OCI-LY1 (cell line): ENCODE results near the gene ZNF484.
"Not testable (repeated sequence)": the region's sequence is repeated elsewhere in the genome, so short reads cannot be mapped to it uniquely, and the experiment has no call there.

Experiments
- H2AFZ ChIP-seq: fragments of 200-600 bp; sonication (generic), shearing (Covaris generic); 2 replicates; pipeline ENCODE4 v1.6.0; 2014; ENCODE audit warnings: antibody characterized with exemption, mild to moderate bottlenecking, low read length
- H3F3A ChIP-seq: fragments of 200-600 bp; sonication (generic), shearing (Covaris generic); 2 replicates; pipeline ENCODE4 v1.6.0; 2014; ENCODE audit warnings: mild to moderate bottlenecking, antibody characterized with exemption, low read length, moderate library complexity; ENCODE audit not compliant: insufficient read depth
- H3K27ac ChIP-seq: fragments of 200-600 bp; sonication (generic); 2 replicates; pipeline ENCODE4 v1.5.1; 2014; ENCODE audit warnings: low read length, mixed run types, mild to moderate bottlenecking, low read depth; ENCODE audit not compliant: poor library complexity, severe bottlenecking
- H3K27me3 ChIP-seq: fragments of 200-600 bp; sonication (generic); 2 replicates; pipeline ENCODE4 v1.6.0; 2014; ENCODE audit warnings: antibody characterized with exemption, mild to moderate bottlenecking, low read length, moderate library complexity; ENCODE audit not compliant: insufficient read depth
- H3K36me3 ChIP-seq: fragments of 200-600 bp; sonication (generic); 2 replicates; pipeline ENCODE4 v1.6.1; 2014; ENCODE audit warnings: mild to moderate bottlenecking, antibody characterized with exemption, low read length, moderate library complexity, mixed read lengths; ENCODE audit not compliant: insufficient read depth
- H3K4me1 ChIP-seq: fragments of 200-600 bp; sonication (generic); 2 replicates; pipeline ENCODE4 v1.5.1; 2014; ENCODE audit warnings: mild to moderate bottlenecking, low read length, moderate library complexity; ENCODE audit not compliant: insufficient read depth, severe bottlenecking
- H3K4me2 ChIP-seq: fragments of 200-600 bp; sonication (generic), shearing (Covaris generic); 2 replicates; pipeline ENCODE4 v1.6.1; 2014; ENCODE audit warnings: low read length
- H3K4me3 ChIP-seq: fragments of 200-600 bp; sonication (generic); 2 replicates; pipeline ENCODE4 v1.5.1; 2014; ENCODE audit warnings: low read length, low read depth, mild to moderate bottlenecking, mixed read lengths; ENCODE audit not compliant: poor library complexity, severe bottlenecking
- H3K79me2 ChIP-seq: fragments of 200-600 bp; shearing (Covaris generic); 2 replicates; pipeline ENCODE4 v1.6.1; 2016; ENCODE audit warnings: mixed run types, low read length, mixed read lengths; ENCODE audit not compliant: insufficient read depth
- H3K9ac ChIP-seq: fragments of 200-600 bp; sonication (generic), shearing (Covaris generic); 2 replicates; pipeline ENCODE4 v1.6.1; 2014; ENCODE audit warnings: mild to moderate bottlenecking, low read length, mixed read lengths
- H3K9me2 ChIP-seq: fragments of 200-600 bp; sonication (generic), shearing (Covaris generic); 2 replicates; pipeline ENCODE4 v1.6.1; 2014; ENCODE audit warnings: low read depth, mild to moderate bottlenecking, low read length, mixed read lengths
- H3K9me3 ChIP-seq: fragments of 200-600 bp; shearing (Covaris generic); 2 replicates; pipeline ENCODE4 v1.6.1; 2014; ENCODE audit warnings: low read length, mixed read lengths
- H4K20me1 ChIP-seq: fragments of 200-600 bp; sonication (generic), shearing (Covaris generic); 2 replicates; pipeline ENCODE4 v1.6.0; 2016; ENCODE audit warnings: mild to moderate bottlenecking, low read length; ENCODE audit not compliant: insufficient read depth
- CTCF ChIP-seq: fragments of 200-600 bp; sonication (generic), shearing (Covaris generic); IDR thresholded peaks from 2 replicates; pipeline ENCODE4 v1.5.1; 2017; ENCODE audit warnings: mild to moderate bottlenecking, antibody characterized with exemption, low read length, moderate library complexity, mixed read lengths
- EZH2 ChIP-seq: fragments of 200-600 bp; sonication (generic), shearing (Covaris generic); IDR thresholded peaks from 2 replicates; pipeline ENCODE4 v1.8.0; 2017; ENCODE audit warnings: borderline replicate concordance, mixed run types, mild to moderate bottlenecking, antibody characterized with exemption, low read length, moderate library complexity, mixed read lengths

Gene ZNF484

GRCh38 chr9:92883666-92884405 is 6.0 kb upstream of the ZNF484 start:
- not testable (repeated sequence) for H3K4me2 ChIP-seq, H3K79me2 ChIP-seq, H3K4me3 ChIP-seq, H3K27ac ChIP-seq, H2AFZ ChIP-seq, H3K36me3 ChIP-seq, H3K9me3 ChIP-seq, H3K9me2 ChIP-seq, H3K27me3 ChIP-seq, H3K9ac ChIP-seq, H3F3A ChIP-seq, H3K4me1 ChIP-seq, H4K20me1 ChIP-seq
- TF ChIP-seq CTCF, result peak; percentile 40; the same call in 1 of the 2 replicates

- peaks cover under 1% of the 10 kb centered on the region for H3K79me2 ChIP-seq
- H3K27me3 ChIP-seq, result no peaks in the 10 kb centered on the region
- no peak for TF ChIP-seq EZH2
- TF ChIP-seq CTCF, result no peak
- no peak overlapping the region for H3K4me3 ChIP-seq
- no peaks in the 10 kb centered on the region for H3K9me3 ChIP-seq
- no peaks in the 10 kb centered on the region for H3K36me3 ChIP-seq
- peaks cover 15% of the 10 kb centered on the region for H3K4me1 ChIP-seq
- H4K20me1 ChIP-seq, result no peaks in the 10 kb centered on the region
- no peak overlapping the region for H3K9ac ChIP-seq
- no peak overlapping the region for H3K27ac ChIP-seq
- H3K9me2 ChIP-seq, result no peaks in the 10 kb centered on the region
- H3K4me2 ChIP-seq, result no peak overlapping the region
- H2AFZ ChIP-seq, result no peak overlapping the region
- H3F3A ChIP-seq, result no peaks in the 10 kb centered on the region
Measured at GRCh38 chr9:92882276-92882675, 4.4 kb upstream of the ZNF484 start.

- Histone ChIP-seq H3K4me2 (no peak overlapping the region), H3K79me2 (peaks cover 20% of the 10 kb centered on the region)
- TF ChIP-seq EZH2 (no peak), CTCF (no peak)
Measured at GRCh38 chr9:92875373-92875772, 2.5 kb downstream of the ZNF484 start.

More at GRCh38 chr9:92875373-92875772, 2.5 kb downstream of the ZNF484 start:
- Histone ChIP-seq H3K36me3 (peaks cover 14% of the 10 kb centered on the region), H3K27ac (no peak overlapping the region), H3K9ac (no peak overlapping the region), H3K9me3 (no peaks in the 10 kb centered on the region), H3K27me3 (no peaks in the 10 kb centered on the region), H3K9me2 (no peaks in the 10 kb centered on the region), H3K4me3 (no peak overlapping the region), H3F3A (no peaks in the 10 kb centered on the region), H4K20me1 (no peaks in the 10 kb centered on the region), H2AFZ (no peak overlapping the region), H3K4me1 (peaks cover 24% of the 10 kb centered on the region)
